Measurements from ENCODE around the gene LENG9. TPM values are rescaled to one million over a fixed set of nuclear protein-coding genes. Genes with fewer than 3 reads are reported as not detected.

LENG9 gene
- total RNA-seq, 1 experiment from 2014 or later: 2.1 TPM

GRCh38 chr19:54439174-54439851, 24.3 kb downstream of the LENG9 start:
- DNase-seq (ENCODE audit: low read depth): no peak

- no peak for DNase-seq (ENCODE audit: low read depth)
These were observed 26.8 kb downstream of the LENG9 start for GRCh38 chr19:54436628-54437252.

GRCh38 chr19:54436031-54436523, 27.5 kb downstream of the LENG9 start:
- no peak for DNase-seq (ENCODE audit: low read depth)

GRCh38 chr19:54435551-54436016, 28.0 kb downstream of the LENG9 start:
- DNase-seq (ENCODE audit: low read depth): no peak

- DNase-seq (ENCODE audit: low read depth): no peak
These were observed 28.7 kb downstream of the LENG9 start for GRCh38 chr19:54434873-54435214.

- no peak for DNase-seq (ENCODE audit: low read depth)
These were observed 29.3 kb downstream of the LENG9 start for GRCh38 chr19:54434112-54434872.

GRCh38 chr19:54433697-54434096, 29.9 kb downstream of the LENG9 start:
- no peak for DNase-seq (ENCODE audit: low read depth)

GRCh38 chr19:54432144-54432738, 31.3 kb downstream of the LENG9 start:
- no peak for DNase-seq (ENCODE audit: low read depth)

GRCh38 chr19:54431255-54431838, 32.2 kb downstream of the LENG9 start:
- peak; percentile 76 for DNase-seq (ENCODE audit: low read depth)

GRCh38 chr19:54430306-54431254, 33.0 kb downstream of the LENG9 start:
- DNase-seq (ENCODE audit: low read depth): peak; percentile 66

- no peak for DNase-seq (ENCODE audit: low read depth)
These were observed 33.9 kb downstream of the LENG9 start for GRCh38 chr19:54429545-54430227.

GRCh38 chr19:54429176-54429495, 34.4 kb downstream of the LENG9 start:
- DNase-seq (ENCODE audit: low read depth): no peak

- DNase-seq (ENCODE audit: low read depth): no peak
These were observed 35.0 kb downstream of the LENG9 start for GRCh38 chr19:54428323-54429175.

GRCh38 chr19:54427586-54427985, 36.0 kb downstream of the LENG9 start:
- DNase-seq (ENCODE audit: low read depth): no peak

- no peak for DNase-seq (ENCODE audit: low read depth)
These were observed 37.2 kb downstream of the LENG9 start for GRCh38 chr19:54426291-54426931.

GRCh38 chr19:54425382-54425723, 38.2 kb downstream of the LENG9 start:
- DNase-seq (ENCODE audit: low read depth): no peak

GRCh38 chr19:54424660-54425381, 38.8 kb downstream of the LENG9 start:
- DNase-seq (ENCODE audit: low read depth): no peak

- DNase-seq (ENCODE audit: low read depth): no peak
These were observed 39.4 kb downstream of the LENG9 start for GRCh38 chr19:54424201-54424600.
